ENCODE data around the gene RELN. TPM values are rescaled to one million over a fixed set of nuclear protein-coding genes. Genes with fewer than 3 reads are reported as not detected.

The RELN gene
- total RNA-seq, 1 experiment from 2014 or later = 0.20 TPM

DNA sequence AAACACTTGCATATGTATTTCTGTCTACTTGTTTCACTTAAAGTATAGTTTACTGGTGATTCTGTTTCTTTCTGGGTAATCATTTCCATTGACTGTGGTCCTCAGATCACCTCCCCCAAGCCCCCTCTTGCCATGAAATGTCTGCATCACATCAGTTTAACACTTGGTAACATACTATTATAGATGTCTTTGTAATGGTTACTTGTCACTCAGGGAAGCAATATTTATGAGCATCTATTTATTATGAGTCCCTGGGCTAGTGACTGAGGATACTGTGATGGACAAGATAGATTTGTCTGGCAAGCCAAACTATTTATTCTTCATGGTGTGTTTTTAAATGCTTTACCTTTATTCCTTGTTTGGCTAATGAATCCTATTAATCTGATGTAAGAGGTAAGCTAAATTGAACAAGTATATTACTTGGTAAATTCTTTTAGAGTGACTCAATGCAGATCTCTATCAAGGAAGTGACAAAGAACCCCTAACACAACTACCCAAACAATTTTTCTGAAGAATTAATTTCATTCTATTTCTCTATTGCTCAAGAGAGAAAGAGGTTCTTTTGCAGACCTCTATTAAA lies 270.9 kb downstream of the RELN start:
- Mint-ChIP-seq H3K27me3 (ENCODE audit: low read depth) (no peaks in the 10 kb centered on the region), H3K4me1 (no peaks in the 10 kb centered on the region), H3K36me3 (no peaks in the 10 kb centered on the region), H3K9me3 (no peaks in the 10 kb centered on the region), H3K27ac (no peak overlapping the region), H3K4me3 (no peak overlapping the region)
- CTCF ChIA-PET = no interaction called here
- no peak for ATAC-seq
- POLR2A ChIA-PET = no interaction called here
- TF ChIP-seq, protein P1, sequence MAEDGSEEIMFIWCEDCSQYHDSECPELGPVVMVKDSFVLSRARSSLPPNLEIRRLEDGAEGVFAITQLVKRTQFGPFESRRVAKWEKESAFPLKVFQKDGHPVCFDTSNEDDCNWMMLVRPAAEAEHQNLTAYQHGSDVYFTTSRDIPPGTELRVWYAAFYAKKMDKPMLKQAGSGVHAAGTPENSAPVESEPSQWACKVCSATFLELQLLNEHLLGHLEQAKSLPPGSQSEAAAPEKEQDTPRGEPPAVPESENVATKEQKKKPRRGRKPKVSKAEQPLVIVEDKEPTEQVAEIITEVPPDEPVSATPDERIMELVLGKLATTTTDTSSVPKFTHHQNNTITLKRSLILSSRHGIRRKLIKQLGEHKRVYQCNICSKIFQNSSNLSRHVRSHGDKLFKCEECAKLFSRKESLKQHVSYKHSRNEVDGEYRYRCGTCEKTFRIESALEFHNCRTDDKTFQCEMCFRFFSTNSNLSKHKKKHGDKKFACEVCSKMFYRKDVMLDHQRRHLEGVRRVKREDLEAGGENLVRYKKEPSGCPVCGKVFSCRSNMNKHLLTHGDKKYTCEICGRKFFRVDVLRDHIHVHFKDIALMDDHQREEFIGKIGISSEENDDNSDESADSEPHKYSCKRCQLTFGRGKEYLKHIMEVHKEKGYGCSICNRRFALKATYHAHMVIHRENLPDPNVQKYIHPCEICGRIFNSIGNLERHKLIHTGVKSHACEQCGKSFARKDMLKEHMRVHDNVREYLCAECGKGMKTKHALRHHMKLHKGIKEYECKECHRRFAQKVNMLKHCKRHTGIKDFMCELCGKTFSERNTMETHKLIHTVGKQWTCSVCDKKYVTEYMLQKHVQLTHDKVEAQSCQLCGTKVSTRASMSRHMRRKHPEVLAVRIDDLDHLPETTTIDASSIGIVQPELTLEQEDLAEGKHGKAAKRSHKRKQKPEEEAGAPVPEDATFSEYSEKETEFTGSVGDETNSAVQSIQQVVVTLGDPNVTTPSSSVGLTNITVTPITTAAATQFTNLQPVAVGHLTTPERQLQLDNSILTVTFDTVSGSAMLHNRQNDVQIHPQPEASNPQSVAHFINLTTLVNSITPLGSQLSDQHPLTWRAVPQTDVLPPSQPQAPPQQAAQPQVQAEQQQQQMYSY (CRISPR knock-in tag; IDR thresholded peaks at IDR 0.05) = no peak
- TF ChIP-seq, protein P2, sequence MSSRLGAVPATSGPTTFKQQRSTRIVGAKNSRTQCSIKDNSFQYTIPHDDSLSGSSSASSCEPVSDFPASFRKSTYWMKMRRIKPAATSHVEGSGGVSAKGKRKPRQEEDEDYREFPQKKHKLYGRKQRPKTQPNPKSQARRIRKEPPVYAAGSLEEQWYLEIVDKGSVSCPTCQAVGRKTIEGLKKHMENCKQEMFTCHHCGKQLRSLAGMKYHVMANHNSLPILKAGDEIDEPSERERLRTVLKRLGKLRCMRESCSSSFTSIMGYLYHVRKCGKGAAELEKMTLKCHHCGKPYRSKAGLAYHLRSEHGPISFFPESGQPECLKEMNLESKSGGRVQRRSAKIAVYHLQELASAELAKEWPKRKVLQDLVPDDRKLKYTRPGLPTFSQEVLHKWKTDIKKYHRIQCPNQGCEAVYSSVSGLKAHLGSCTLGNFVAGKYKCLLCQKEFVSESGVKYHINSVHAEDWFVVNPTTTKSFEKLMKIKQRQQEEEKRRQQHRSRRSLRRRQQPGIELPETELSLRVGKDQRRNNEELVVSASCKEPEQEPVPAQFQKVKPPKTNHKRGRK (CRISPR knock-in tag; IDR thresholded peaks at IDR 0.05; ENCODE audit: borderline replicate concordance) = no peak
- no peak for TF ChIP-seq ZNF232 (CRISPR knock-in tag; IDR thresholded peaks at IDR 0.05)
- no peak for TF ChIP-seq NR2C2 (CRISPR knock-in tag; IDR thresholded peaks at IDR 0.05)
- TF ChIP-seq, protein P3, sequence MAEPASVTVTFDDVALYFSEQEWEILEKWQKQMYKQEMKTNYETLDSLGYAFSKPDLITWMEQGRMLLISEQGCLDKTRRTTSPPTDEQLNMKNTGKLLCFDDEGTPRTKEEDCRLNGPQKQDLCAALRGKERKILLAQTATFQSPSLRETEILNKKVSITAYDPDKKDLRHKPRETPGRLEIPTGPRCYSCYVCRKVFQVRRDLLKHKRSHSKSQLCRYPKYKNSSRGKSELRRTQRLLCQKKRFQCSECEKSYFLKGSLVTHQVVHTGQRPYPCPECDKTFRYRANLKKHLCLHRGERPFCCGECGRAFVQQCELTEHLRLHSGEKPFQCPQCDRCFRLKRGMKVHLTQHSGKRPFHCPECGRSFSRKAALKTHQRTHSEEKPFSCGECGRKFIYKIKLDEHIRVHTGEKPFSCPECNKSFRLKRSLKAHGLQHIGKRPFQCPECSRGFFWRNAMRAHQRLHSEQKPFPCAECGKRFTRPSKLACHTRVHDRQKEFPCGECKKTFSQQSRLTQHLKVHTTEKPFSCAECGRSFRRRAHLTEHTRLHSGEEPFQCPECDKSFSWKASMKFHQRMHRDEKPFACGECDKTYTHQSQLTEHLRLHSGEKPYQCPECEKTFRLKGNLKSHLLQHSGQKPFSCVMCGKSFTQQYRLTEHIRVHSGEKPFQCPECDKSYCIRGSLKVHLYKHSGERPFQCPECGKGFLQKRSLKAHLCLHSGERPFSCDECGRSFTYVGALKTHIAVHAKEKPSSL (CRISPR knock-in tag; conservative IDR thresholded peaks at IDR 0.05) = no peak
- no peak for TF ChIP-seq ZNF138 (CRISPR knock-in tag; conservative IDR thresholded peaks at IDR 0.05)
- no peak for TF ChIP-seq ZBTB21 (CRISPR knock-in tag; IDR thresholded peaks at IDR 0.05; ENCODE audit: borderline replicate concordance)
- TF ChIP-seq, protein P4, sequence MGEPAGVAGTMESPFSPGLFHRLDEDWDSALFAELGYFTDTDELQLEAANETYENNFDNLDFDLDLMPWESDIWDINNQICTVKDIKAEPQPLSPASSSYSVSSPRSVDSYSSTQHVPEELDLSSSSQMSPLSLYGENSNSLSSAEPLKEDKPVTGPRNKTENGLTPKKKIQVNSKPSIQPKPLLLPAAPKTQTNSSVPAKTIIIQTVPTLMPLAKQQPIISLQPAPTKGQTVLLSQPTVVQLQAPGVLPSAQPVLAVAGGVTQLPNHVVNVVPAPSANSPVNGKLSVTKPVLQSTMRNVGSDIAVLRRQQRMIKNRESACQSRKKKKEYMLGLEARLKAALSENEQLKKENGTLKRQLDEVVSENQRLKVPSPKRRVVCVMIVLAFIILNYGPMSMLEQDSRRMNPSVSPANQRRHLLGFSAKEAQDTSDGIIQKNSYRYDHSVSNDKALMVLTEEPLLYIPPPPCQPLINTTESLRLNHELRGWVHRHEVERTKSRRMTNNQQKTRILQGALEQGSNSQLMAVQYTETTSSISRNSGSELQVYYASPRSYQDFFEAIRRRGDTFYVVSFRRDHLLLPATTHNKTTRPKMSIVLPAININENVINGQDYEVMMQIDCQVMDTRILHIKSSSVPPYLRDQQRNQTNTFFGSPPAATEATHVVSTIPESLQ (CRISPR knock-in tag; IDR thresholded peaks at IDR 0.05) = no peak
- no peak for TF ChIP-seq ZNF121 (CRISPR knock-in tag; IDR thresholded peaks at IDR 0.05)
- no peak for TF ChIP-seq ATF1 (CRISPR knock-in tag; IDR thresholded peaks at IDR 0.05)
- TF ChIP-seq GRHL2 (CRISPR knock-in tag; IDR thresholded peaks at IDR 0.05; ENCODE audit: insufficient replicate concordance, severe bottlenecking) = no peak
- no peak for TF ChIP-seq FOXJ3 (CRISPR knock-in tag; IDR thresholded peaks at IDR 0.05; ENCODE audit: borderline replicate concordance)
- TF ChIP-seq PRRX2 (CRISPR knock-in tag; IDR thresholded peaks at IDR 0.05) = no peak
- no peak for TF ChIP-seq RELA (CRISPR knock-in tag; IDR thresholded peaks at IDR 0.05; ENCODE audit: borderline replicate concordance)
- no peak for DNase-seq (ENCODE audit: low spot score)

DNA sequence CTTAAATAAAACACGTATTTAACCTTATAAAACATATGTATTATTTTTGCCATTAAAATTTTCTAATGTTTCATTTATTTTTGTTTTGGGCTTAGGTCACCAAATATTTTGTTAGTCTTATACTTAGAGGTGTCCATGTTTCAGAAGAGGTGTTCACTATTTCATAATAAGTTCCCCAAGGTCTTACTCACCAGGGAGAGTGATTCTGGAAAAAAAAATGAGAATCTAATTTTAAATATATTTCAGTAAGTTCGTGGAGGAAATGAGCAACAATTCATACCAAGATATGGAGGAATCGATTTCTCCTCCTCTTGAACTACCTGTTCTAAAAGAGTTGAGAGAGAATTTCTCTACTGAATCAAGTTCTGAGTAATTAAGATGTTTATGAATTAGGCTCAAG lies 271.9 kb downstream of the RELN start:
- Mint-ChIP-seq H3K36me3 (no peaks in the 10 kb centered on the region), H3K27me3 (ENCODE audit: low read depth) (no peaks in the 10 kb centered on the region), H3K27ac (no peak overlapping the region), H3K4me3 (no peak overlapping the region), H3K9me3 (no peaks in the 10 kb centered on the region), H3K4me1 (no peaks in the 10 kb centered on the region)
- DNase-seq (ENCODE audit: low spot score) (no peak), ATAC-seq (no peak)
- POLR2A ChIA-PET = no interaction called here
- no peak for TF ChIP-seq HMGA2 (CRISPR knock-in tag; IDR thresholded peaks at IDR 0.05)
- CTCF ChIA-PET = no interaction called here
